GM10266 (cell line): Measurements from ENCODE around the gene DPY19L1.
"Not testable (repeated sequence)": the region's sequence is repeated elsewhere in the genome, so short reads cannot be mapped to it uniquely, and the experiment has no call there.

Source experiments
- DNase-seq: peaks from one replicate; pipeline ENCODE4 v3.0.0; 2012; ENCODE audit errors: extremely low spot score
- CTCF ChIP-seq: IDR thresholded peaks from 2 replicates; pipeline ENCODE4 v1.5.1; 2012; ENCODE audit warnings: mild to moderate bottlenecking, low read depth; ENCODE audit not compliant: control insufficient read depth, insufficient read depth; ENCODE audit errors: missing control alignments

The DPY19L1 gene

GRCh38 chr7:34946486-34946885 lies 90.8 kb downstream of the DPY19L1 start:
- no peak for DNase-seq
- TF ChIP-seq CTCF, result no peak

GRCh38 chr7:34945894-34946477 lies 91.3 kb downstream of the DPY19L1 start:
- DNase-seq, result not testable (repeated sequence)

- no peak for DNase-seq
- no peak for TF ChIP-seq CTCF
Measured at GRCh38 chr7:34939175-34939574, 98.1 kb downstream of the DPY19L1 start.

GRCh38 chr7:34935735-34936165 lies 101.5 kb downstream of the DPY19L1 start:
- not testable (repeated sequence) for DNase-seq

GRCh38 chr7:34931739-34932138 lies 105.5 kb downstream of the DPY19L1 start:
- no peak for TF ChIP-seq CTCF
- no peak for DNase-seq

GRCh38 chr7:34929783-34930182 lies 107.5 kb downstream of the DPY19L1 start:
- DNase-seq, result not testable (repeated sequence)

GRCh38 chr7:34928560-34928959 lies 108.7 kb downstream of the DPY19L1 start:
- DNase-seq, result no peak
- TF ChIP-seq CTCF, result no peak

GRCh38 chr7:34928052-34928451 lies 109.2 kb downstream of the DPY19L1 start:
- peak; percentile 41 for TF ChIP-seq CTCF
- no peak for DNase-seq

GRCh38 chr7:34920470-34920869 lies 116.8 kb downstream of the DPY19L1 start:
- DNase-seq, result not testable (repeated sequence)

- DNase-seq, result not testable (repeated sequence)
Measured at GRCh38 chr7:34919038-34919437, 118.2 kb downstream of the DPY19L1 start.

GRCh38 chr7:34918198-34918861 lies 119.0 kb downstream of the DPY19L1 start:
- not testable (repeated sequence) for DNase-seq

GRCh38 chr7:34917515-34917914 lies 119.8 kb downstream of the DPY19L1 start:
- DNase-seq, result not testable (repeated sequence)
